Stimulated activated naive B cell treated with anti-CD40 and anti-IgM and Interleukin-4, amounts not matched to agents 10 μg/mL and 1 μg/mL and 100 μg/mL, for 72 hours (primary cell): ENCODE measurements around the gene LGALS9B.
A peak's percentile ranks its signal among the peaks of the same experiment; 100 is the strongest.
"Not testable (repeated sequence)": the region's sequence is repeated elsewhere in the genome, so short reads cannot be mapped to it uniquely, and the experiment has no call there.

ENCODE experiments used
- ATAC-seq, 2 donors: fragments of 150-1000 bp; cut with Tn5 transposase; replicated peaks; 2 replicates each; pipeline ENCODE4 v1.10.0; 2021; ENCODE audit warnings: moderate library complexity in 1 of 2
- DNase-seq: peaks from one replicate; pipeline ENCODE4 v3.0.0; 2021
- H3K27ac Mint-ChIP-seq: one replicate; pipeline ENCODE4 v1.8.0; 2022; ENCODE audit warnings: mild to moderate bottlenecking, mixed read lengths
- H3K27me3 Mint-ChIP-seq, 2 donors: one replicate each; pipeline ENCODE4 v1.8.0; 2022; ENCODE audit warnings: mixed read lengths in 2 of 2
- H3K36me3 Mint-ChIP-seq, 2 donors: one replicate each; pipeline ENCODE4 v1.8.0; 2022; ENCODE audit warnings: mixed read lengths in 2 of 2, mild to moderate bottlenecking in 1 of 2
- H3K4me1 Mint-ChIP-seq, 2 donors: one replicate each; pipeline ENCODE4 v1.8.0; 2022; ENCODE audit warnings: mixed read lengths in 2 of 2, mild to moderate bottlenecking in 1 of 2
- H3K4me3 Mint-ChIP-seq, 2 donors: one replicate each; pipeline ENCODE4 v1.8.0; 2022; ENCODE audit warnings: mild to moderate bottlenecking in 2 of 2, mixed read lengths in 2 of 2, moderate library complexity in 1 of 2
- H3K9me3 Mint-ChIP-seq, 2 donors: one replicate each; pipeline ENCODE4 v1.8.0; 2022; ENCODE audit warnings: mixed read lengths in 2 of 2, mild to moderate bottlenecking in 1 of 2

LGALS9B gene

DNA sequence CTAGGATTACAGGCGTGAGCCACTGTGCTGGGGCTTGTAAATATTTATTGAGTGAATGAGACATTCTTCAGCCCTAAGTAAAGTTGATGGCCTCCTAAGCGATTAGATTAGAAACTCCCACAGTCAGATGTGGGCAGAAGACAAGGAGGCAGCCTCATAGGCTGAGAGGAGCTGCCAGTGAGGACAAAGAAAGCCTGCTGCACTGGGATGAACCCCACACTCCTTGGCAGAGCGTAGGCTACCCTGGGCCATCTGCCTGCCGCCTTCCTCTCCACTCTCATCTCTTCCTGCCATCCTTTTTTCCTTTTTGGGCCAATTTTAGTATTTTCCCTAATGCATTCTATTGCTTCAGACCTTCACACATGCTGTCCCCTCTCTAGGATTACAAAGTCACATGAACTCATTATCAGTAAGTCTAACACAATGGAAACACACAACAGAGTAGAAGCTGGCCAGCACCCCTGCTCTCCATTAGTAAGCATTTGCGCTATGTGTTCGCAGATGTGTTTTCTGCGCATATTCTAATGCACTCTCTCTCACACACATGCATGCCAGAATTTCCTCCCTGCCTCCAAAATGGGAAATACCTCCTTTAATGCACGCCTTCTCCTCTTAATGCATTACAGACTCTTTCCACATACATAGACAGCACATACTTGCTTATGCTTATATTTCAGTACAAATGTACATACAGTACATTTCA, 12.7 kb upstream of the LGALS9B start:
- H3K4me1 Mint-ChIP-seq, H3K4me3 Mint-ChIP-seq, H3K36me3 Mint-ChIP-seq, DNase-seq, H3K27ac Mint-ChIP-seq, H3K27me3 Mint-ChIP-seq, H3K9me3 Mint-ChIP-seq, ATAC-seq: not testable (repeated sequence)

DNA sequence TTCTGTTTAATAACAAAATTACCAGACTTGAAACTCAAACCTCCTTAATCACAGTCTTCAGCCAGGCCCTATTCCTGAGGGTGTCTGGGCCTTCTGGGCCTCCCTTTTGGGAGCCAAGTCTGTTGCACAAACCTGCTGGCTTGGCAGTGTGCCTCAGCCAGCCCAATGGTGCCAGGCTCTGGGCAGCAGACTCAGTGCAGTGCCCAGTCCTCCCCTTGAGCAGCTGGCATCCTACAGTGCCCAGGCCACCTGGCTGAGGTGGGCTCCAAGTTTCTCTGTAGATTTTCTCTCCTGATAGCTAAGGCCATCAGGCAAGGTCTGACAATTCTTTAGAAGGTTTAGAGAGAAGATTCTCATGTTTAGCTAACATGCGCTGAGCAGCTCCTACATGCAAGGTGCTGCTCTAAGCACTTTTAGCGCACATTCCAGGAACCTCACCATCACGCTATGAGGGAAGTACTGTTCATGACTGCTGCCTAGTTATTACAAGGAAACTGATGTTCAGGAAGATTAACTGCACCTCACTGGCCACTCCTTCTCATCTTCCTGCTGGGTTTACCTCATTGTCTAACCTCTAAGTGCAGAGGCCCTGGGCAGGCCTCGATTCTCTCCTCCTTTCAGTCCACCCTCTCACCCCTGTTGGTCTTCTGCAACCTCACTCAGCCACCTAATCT, 10.2 kb upstream of the LGALS9B start:
- not testable (repeated sequence) for H3K9me3 Mint-ChIP-seq, ATAC-seq, DNase-seq, H3K4me3 Mint-ChIP-seq, H3K27ac Mint-ChIP-seq, H3K27me3 Mint-ChIP-seq, H3K36me3 Mint-ChIP-seq, H3K4me1 Mint-ChIP-seq

DNA sequence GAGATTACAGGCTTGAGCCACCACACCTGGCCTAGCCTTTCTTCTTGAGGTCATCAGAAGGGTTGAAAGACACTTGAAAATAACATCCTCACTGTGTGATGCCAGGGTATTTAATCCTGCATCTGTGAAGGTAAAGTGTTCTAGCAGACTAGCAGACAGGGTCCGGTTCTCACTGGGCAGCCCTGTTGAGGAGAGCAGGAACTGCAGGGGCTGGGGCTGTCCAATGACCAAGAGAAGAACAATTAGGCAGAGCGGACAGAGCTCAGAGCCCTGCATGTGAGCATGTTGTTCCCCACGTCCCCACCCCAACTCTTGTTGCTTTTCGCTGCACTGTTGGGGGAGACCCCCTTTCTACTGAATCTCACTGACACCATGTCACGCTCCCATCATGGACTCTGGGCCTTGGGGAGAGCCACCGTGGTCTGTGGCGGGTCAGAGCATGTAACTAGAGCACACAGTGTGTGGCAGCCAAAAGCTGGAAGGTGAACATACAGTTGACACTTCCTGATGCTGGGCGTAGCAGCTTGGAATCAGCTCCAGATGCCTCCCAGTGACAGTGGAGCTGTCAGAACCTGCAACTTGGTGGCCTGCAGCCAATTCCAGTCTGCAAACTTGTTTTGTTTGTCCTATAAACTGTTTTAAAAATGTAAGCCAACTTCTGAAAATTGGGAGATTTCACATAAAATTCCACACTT, 7.9 kb upstream of the LGALS9B start:
- H3K27ac Mint-ChIP-seq, H3K4me1 Mint-ChIP-seq, H3K9me3 Mint-ChIP-seq, H3K27me3 Mint-ChIP-seq, DNase-seq, ATAC-seq, H3K36me3 Mint-ChIP-seq, H3K4me3 Mint-ChIP-seq: not testable (repeated sequence)

DNA sequence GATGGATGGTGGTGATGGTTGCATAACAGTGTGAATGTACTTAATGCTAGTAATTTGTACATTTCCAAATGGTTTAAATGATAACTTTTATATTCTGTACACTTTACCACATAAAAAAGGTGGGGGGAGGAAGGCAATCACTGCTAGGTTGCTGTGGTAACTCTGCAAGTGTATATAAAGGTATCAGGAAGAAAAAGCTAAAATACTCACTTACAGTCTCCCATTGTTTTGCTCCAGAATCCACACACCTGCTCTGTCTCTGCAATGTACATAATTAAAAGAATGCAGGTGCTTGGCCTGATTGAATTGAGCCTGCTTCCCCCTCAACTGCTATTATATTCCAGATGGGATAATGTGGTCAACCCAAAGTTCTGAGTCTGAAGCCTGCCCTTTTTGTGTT, 6.7 kb upstream of the LGALS9B start:
- ATAC-seq, DNase-seq, H3K4me3 Mint-ChIP-seq, H3K27me3 Mint-ChIP-seq, H3K27ac Mint-ChIP-seq, H3K9me3 Mint-ChIP-seq, H3K4me1 Mint-ChIP-seq, H3K36me3 Mint-ChIP-seq: not testable (repeated sequence)

DNA sequence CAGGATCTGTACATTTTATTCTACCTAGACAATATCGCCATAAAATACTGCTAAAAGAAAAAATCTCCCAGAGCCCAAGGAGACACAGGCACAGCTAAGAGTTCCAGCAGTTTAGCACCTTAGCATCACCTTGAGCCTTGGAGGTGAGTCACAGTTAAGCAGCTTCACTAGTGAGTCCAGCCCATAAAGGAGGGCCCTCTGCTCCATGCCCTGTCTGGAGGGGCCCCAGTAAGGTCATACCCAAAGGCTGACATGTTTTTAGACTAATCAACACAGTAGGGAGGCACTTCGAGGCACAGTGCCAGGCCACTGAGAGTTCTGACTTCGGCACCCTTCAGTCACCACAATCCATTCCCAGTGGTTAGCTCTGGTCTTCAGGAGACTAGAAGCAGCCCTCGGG, 2.6 kb upstream of the LGALS9B start:
- H3K27me3 Mint-ChIP-seq, ATAC-seq, H3K4me3 Mint-ChIP-seq, H3K9me3 Mint-ChIP-seq, DNase-seq, H3K4me1 Mint-ChIP-seq, H3K27ac Mint-ChIP-seq, H3K36me3 Mint-ChIP-seq: not testable (repeated sequence)

DNA sequence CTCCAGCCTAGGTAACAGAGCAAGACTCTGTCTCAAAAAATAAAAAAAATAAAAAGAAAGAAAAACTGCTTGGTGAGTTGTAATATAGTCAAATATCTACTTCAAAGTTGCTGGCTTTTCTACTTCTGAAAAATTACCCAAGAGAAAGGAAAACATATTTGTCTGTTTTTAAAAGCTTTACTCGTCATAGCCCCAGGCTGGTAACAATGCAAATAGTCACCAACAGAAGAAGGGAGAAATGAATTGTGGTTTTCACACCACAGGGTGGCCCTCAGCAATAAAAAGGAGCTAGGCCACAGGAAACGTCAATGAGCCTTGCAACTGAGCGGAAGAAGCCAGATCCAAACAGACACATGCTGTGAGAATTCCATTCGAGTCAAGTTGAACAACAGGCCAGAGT, 1.8 kb upstream of the LGALS9B start:
- not testable (repeated sequence) for ATAC-seq, H3K4me3 Mint-ChIP-seq, H3K27me3 Mint-ChIP-seq, H3K4me1 Mint-ChIP-seq, H3K36me3 Mint-ChIP-seq, H3K9me3 Mint-ChIP-seq, DNase-seq, H3K27ac Mint-ChIP-seq

DNA sequence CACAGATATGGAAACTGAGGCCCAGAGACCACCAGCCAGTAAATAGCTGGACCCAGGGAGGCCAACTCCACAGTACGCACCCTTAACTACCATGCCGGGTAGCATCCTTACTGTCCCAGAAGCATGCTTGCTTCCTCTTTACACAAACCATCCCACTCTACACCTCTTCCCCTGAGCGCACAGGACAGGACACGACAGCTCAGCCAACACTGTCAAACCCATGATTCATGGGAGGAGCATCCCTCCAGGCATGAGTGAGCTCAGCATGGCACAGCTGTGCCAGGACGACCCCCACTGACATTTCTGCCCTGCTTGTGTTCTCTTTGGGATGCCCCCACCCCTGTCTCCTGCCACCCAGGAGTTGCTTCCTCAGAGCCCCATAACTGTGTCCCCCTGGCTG, 340 bp downstream of the LGALS9B start:
- ATAC-seq = peak; percentile 67 to 79
- not testable (repeated sequence) for H3K9me3 Mint-ChIP-seq, H3K4me1 Mint-ChIP-seq, H3K27ac Mint-ChIP-seq, H3K27me3 Mint-ChIP-seq, DNase-seq, H3K36me3 Mint-ChIP-seq
- H3K4me3 Mint-ChIP-seq = peak overlapping the region in 1 of 2 donors; percentile 42

DNA sequence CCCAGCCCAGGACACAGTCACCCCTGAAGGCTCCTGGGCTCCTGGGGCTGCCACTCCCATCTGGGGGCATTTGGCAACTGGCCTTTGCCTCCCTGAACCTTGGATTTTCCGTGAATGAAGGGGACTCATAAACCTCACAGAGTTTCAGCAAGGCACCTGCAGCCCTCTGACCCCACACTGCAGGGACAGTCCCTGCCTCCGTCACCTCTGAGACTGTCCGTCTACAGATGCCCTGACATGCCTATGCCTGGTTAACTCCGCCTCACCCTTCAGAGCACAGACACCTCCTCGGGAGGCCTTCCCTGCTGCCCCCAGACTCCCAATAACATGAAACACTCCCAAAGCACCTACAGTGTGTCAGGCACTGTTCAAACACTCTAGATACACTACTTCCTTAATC, 786 bp downstream of the LGALS9B start:
- H3K27ac Mint-ChIP-seq = not testable (repeated sequence)

DNA sequence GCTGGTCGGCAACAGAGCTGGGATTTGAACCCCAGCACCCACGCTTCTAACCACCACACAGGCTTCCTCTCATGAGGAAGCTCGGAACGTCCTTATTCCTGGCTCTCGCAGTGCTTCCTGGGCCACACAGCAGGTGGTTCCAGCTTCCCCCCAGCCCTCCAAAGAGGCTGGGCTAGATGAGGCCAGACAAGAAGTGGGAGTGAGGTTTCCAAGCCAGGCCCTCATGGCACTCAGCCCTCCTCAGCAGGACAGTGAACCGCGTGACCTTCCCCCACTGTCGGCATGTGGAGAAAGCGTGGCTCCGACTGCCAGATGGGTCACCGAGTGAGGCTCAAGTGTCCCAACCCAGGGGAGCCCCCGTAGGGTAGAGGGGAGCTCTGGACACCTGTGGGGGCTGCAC, 1.8 kb downstream of the LGALS9B start:
- ATAC-seq, H3K4me1 Mint-ChIP-seq, H3K27me3 Mint-ChIP-seq, H3K27ac Mint-ChIP-seq, DNase-seq, H3K4me3 Mint-ChIP-seq, H3K36me3 Mint-ChIP-seq, H3K9me3 Mint-ChIP-seq: not testable (repeated sequence)

More for the DNA sequence above, 786 bp downstream of the LGALS9B start:
- not testable (repeated sequence) for H3K4me3 Mint-ChIP-seq, DNase-seq, H3K9me3 Mint-ChIP-seq, ATAC-seq, H3K4me1 Mint-ChIP-seq, H3K36me3 Mint-ChIP-seq, H3K27me3 Mint-ChIP-seq

DNA sequence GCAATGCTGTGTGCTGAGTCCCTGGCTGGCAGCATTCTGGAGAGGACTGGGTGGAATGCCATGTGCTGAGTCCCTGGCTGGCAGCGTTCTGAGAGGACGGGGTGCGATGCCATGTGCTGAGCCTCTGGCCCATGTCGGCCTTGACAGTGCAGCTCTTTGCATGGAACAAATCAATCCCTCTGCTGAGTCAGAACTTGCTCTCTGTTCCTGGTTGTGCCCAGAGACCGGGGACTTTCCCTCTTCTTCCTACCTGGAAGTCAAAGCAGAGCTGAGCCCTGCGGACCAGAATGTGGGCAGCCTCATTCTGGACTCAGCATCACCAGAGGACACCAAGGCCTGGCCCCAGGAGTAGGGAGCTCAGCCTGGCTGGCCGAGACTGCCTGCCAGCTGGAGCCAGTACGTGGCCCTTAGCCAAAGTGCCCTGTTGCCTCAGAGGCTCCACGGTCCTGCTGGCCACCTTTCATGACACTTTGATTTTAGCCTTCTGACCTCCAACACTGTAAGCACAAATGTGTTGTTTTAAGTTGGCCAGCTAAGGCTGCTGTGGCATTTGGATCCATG, 2.4 kb downstream of the LGALS9B start:
- H3K4me1 Mint-ChIP-seq, H3K27me3 Mint-ChIP-seq, H3K4me3 Mint-ChIP-seq, H3K27ac Mint-ChIP-seq, DNase-seq, ATAC-seq, H3K9me3 Mint-ChIP-seq, H3K36me3 Mint-ChIP-seq: not testable (repeated sequence)

DNA sequence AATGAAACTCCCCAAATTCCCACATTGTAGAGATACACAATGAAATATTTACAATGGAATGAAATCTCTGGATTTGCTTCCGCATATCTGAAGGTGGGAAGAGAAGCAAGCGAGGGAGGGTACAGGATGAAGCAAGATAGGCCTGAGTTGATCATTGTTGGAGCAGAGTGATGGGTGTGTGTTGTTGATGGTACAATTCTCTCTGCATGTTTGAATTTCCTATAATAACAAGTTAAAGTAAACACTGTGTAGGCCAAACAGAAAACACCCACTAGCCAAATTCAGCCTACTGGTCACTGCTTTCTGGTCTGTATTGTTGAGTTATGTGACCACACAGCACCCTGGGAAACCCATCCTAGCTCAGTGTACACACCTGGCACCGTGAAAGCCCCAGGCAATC, 5.2 kb downstream of the LGALS9B start:
- not testable (repeated sequence) for H3K9me3 Mint-ChIP-seq, H3K4me1 Mint-ChIP-seq, H3K4me3 Mint-ChIP-seq, DNase-seq, H3K27ac Mint-ChIP-seq, ATAC-seq, H3K36me3 Mint-ChIP-seq, H3K27me3 Mint-ChIP-seq

DNA sequence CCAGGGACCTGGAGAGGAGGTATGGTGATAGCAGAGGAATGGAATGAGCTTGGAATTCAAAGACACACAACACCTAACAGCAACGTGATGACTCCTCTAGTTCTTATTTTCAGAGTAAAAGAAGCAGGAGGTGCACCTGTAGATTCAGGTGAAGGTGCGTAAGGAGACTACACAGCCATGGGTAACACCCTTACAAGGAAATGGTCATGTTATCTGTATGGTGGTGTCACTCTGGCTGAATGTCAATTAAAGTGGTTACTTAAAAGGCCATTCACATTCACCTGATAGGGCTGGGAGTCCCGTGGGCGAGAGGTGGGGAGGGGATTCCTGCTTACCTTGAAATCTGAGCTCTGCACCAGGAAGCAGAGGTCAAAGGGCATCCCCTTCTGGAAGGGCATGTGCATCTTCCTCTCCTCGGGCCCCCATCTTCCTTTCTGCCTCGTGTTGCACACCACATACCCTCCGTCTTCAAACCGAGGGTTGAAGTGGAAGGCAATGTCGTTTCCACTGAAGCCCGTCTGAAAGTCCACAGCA, 9.4 kb downstream of the LGALS9B start:
- not testable (repeated sequence) for ATAC-seq, H3K4me1 Mint-ChIP-seq, H3K4me3 Mint-ChIP-seq, H3K27me3 Mint-ChIP-seq, DNase-seq, H3K36me3 Mint-ChIP-seq, H3K9me3 Mint-ChIP-seq, H3K27ac Mint-ChIP-seq

DNA sequence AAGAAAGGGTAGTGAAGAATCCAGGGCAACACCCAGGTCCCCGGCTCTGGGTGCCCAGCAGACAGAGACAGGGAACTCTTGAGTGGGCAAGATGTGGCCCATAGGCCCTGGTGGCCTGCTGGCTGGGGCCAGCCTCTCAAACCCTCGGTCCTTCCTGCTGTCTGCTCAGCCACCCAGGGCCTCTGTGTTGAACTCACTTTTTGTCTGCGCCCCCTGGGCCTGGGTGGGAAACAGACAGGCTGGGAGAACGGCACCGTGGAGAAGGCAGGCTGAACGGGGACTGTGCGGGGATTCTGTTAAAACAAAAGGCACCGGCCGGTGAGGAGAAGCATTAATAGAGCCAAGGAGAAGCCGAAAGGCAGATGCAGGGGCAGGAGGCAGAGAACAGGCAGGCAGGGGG, 12.2 kb downstream of the LGALS9B start:
- DNase-seq, H3K27me3 Mint-ChIP-seq, H3K36me3 Mint-ChIP-seq, H3K9me3 Mint-ChIP-seq, H3K27ac Mint-ChIP-seq, H3K4me1 Mint-ChIP-seq, H3K4me3 Mint-ChIP-seq, ATAC-seq: not testable (repeated sequence)

DNA sequence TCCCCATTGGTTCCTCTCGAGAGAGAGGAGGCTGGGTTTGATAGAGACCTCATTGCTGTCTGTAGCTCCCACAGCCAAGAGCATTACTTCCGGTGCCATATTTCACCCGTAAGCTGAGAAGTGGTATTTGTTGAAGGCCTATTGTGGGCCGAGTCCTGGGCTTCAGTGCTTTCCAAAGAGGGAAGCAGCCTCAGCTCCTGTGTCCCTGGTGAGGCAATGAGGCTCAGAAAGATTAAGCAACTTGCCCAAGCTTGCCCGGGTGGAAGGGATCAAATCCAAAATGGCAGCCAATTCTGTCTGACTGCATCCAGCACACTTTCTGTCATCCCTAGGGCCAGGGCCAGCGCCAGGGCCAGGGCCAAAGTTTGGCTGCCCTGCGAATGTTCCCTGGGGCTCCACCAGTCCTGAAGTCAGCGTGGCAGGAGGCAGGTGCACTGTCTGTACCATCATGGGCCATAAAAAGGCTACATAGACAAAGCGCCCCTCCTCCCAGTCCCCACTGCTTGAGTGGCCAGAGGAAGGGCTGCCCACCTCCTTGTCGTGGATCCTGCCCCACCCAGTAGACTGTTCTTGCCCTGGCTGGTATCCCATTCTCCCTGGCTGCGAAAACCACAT, 13.4 kb downstream of the LGALS9B start:
- H3K9me3 Mint-ChIP-seq, ATAC-seq, H3K27me3 Mint-ChIP-seq, DNase-seq, H3K27ac Mint-ChIP-seq, H3K4me3 Mint-ChIP-seq, H3K36me3 Mint-ChIP-seq, H3K4me1 Mint-ChIP-seq: not testable (repeated sequence)
